PFSK-1 (cell line): ENCODE data around the gene RAPGEF5.

Experiments used
- FOXP2 ChIP-seq: optimal IDR thresholded peaks from 2 replicates; pipeline ENCODE3; 2011; ENCODE audit warnings: borderline replicate concordance, control low read depth, inconsistent platforms; ENCODE audit not compliant: insufficient read depth; ENCODE audit errors: extremely low read length, extremely low read depth
- POLR2AphosphoS5 ChIP-seq: IDR thresholded peaks from 2 replicates; pipeline ENCODE4 v1.6.1; 2012; ENCODE audit warnings: low read depth, mild to moderate bottlenecking, control low read depth, low read length, moderate library complexity
- REST ChIP-seq, 2 experiments: IDR thresholded peaks; 2 replicates each; pipeline versions ENCODE4 v1.6.1 to v1.8.0; 2011 to 2012; ENCODE audit warnings: low read depth in 2 of 2, low read length in 2 of 2, control low read depth in 1 of 2, inconsistent platforms in 1 of 2, mild to moderate bottlenecking in 1 of 2, moderate library complexity in 1 of 2; ENCODE audit not compliant: insufficient read depth in 1 of 2
- SIN3A ChIP-seq: IDR thresholded peaks from 2 replicates; pipeline ENCODE4 v1.6.1; 2012; ENCODE audit warnings: mild to moderate bottlenecking, low read length, moderate library complexity, borderline replicate concordance; ENCODE audit not compliant: insufficient read depth
- TAF1 ChIP-seq: IDR thresholded peaks from 2 replicates; pipeline ENCODE4 v1.6.1; 2012; ENCODE audit warnings: low read length, control low read depth, borderline replicate concordance; ENCODE audit not compliant: insufficient read depth

DNA sequence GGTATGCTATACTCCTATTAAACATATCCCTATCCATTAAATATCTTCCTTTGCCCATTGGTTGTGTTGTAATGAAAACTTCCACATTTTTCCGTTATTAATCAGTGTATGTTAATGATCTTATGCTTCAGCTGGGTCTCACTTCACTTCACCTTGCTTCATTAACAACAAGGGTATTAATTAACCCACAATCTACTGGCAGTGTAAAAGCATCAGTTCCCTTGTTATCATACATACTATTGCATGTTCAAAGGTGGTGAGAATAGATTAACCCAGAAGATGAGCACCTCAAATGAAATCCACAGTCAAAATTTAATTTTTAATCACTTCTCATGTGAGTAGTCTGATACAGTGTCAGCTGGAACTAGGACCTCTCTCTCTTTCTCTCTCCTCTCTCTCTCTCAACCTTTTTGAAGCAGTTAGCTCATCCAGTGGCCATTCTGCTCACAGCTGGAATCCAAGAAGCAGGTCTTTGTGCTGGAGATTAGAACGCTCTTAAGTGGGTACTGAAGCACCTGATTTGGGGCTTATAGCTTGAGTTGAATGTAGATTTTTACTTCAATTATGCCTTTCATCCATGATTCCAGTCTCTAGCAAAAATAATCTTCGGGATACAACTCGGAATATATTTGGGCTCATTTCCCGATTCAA lies 172.3 kb downstream of the RAPGEF5 start:
- TF ChIP-seq POLR2AphosphoS5: no peak
- no peak for TF ChIP-seq TAF1
- no peak for TF ChIP-seq SIN3A
- TF ChIP-seq REST (IDR thresholded peaks at IDR 0.05; ENCODE audit: insufficient read depth in 1 of 2, low read depth in 2 of 2, low read length in 2 of 2): no peak
- TF ChIP-seq FOXP2: no peak
